ENCODE measurements around the gene TP63.
"Not testable (repeated sequence)": the region's sequence is repeated elsewhere in the genome, so short reads cannot be mapped to it uniquely, and the experiment has no call there.

Gene TP63

DNA sequence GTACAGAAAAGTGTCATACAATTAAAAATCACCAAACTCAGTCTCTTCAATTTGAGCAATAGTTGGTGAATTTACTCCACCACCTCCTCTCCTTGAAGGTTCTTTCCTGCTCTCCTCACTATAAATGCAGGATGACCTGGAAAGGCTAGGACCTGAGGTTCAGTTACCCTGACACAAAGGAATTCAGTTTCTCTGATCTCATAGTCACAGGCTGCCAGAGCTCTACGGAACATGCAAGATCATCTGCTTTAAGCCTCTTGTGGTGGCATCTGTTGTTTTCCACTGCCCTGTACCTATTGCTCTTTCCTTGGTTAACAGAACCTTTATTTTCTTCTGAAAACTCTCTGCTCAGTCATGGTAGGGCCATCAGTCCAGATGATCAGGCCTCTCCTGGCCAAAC lies 4.9 kb upstream of the TP63 start:
- DNase-seq: no peak

DNA sequence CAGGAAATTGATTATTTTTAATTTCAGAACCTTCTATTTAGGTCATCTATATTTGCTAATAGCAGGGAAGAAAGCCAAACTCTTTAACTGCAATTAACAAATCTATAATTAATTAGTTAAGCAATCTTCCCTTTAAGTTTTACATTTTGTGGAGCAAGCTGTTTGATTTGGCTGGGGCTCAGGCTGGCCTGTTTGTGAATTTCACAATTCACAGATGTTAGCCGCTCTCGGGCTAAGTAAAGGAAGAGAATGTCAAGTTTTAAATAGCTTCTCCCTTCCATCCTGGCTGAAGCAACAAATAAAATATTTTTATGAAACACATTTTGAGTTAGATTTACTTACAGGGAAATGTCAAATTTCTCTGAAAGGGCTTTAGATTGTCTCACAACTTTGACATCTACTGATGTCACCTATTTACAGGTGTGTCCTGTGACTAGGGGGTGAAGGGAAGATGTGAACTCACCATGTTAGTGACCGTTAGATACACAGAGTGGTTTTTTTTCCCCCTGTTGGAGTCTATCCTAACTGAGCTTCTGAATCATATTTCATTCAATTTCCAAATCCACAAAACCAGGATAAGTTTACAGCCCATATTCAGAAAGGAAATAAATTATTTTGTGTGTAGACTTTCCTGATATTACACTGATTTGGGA lies 1.3 kb upstream of the TP63 start:
- no peak for DNase-seq

DNA sequence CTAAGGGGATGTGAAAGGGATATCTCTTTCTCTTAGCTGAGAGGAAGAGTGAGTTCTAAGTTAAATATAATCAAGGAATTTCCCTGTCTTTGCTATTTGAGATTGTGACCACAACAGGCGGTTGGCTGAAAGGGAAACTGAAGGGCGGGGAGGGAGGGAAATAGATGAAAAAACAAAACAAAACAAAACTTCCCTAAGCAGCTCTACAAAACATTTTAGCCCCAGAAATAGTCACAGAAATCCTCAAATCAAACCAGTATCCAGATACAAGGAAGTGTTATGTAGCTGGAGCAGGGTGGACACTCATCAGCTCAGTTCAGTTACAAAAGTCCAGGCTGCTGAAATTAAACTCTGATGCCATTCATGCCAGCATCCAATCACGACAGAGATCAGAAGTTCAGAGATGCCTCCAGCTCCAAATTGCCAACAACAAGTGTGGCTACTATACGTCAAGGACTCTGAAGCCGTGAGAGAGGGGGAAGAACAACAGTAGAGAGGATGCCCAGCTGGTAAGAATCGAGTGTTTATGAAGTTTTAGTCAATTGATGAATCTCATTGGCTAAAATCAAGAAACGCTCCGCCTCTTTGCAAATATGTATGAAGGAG lies 319 bp upstream of the TP63 start:
- no peak for DNase-seq

DNA sequence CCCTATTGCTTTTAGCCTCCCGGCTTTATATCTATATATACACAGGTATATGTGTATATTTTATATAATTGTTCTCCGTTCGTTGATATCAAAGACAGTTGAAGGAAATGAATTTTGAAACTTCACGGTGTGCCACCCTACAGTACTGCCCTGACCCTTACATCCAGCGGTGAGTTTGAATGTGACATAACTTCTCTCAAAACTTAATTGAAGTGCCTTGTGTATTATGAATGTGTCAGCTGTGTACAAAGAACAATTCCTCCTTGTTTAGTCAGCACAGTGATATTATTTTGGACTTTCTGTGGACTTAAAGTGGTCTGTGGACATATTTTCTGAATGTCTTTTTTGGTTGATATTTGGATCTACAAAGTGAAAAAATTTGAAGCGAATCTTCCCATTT lies 220 bp downstream of the TP63 start:
- no peak for DNase-seq

DNA sequence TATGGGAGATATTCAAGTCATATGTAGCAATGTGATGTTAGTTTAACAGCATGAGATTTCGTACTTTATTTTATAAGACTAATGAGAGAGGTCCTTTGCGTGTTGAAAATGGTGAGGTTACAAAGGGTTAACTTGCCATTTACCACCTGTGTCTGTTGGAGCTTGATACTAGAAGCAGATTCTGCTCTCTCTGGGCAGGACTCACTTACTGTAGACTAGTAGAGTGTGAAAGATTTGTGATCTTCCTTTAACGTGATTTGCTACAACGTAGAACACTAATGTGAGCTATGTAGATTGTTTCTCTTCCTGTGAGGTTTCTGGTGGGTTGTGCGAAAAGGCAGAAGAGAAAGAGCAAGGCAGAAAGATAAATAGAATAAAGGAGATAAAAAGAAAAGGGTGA lies 1.1 kb downstream of the TP63 start:
- no peak for DNase-seq

DNA sequence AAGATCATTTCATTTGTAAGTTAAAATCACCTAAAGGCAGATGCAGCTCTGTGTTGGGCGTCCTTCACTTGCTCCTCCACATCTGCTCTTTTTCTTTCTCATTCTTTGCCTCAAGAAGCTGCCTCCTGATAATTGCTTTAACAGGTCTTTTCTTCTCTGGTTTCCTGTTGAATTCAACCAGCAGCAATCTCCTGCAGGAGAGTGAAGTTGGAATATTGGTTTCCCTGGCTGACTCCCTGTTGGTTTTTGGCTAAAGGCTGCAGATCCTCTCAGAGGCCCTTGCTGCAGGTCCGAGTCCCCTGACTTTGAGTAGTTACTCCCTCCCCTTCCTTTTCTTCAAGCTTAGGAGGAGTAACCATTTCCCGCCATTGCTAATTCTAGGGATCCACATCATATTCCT lies 4.2 kb downstream of the TP63 start:
- DNase-seq: no peak

DNA sequence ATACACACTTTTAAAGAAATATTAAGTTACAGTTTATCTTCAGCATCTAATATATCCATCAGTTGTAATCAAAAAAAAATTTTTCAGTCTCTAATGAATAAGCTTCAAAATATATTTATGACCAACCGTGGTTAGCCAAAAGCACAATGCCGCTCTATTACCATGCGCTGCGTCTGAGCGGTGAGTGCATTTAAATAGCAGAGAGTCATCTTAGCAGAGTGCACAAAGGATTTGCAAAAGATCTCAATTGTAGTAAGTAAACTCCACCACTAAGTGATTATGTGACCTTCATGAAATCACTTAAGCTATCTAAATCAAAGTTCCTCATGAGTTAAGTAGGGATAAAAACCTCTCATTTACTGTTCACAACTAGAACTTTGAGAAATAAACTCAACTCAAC lies 4.9 kb downstream of the TP63 start:
- no peak for DNase-seq

DNA sequence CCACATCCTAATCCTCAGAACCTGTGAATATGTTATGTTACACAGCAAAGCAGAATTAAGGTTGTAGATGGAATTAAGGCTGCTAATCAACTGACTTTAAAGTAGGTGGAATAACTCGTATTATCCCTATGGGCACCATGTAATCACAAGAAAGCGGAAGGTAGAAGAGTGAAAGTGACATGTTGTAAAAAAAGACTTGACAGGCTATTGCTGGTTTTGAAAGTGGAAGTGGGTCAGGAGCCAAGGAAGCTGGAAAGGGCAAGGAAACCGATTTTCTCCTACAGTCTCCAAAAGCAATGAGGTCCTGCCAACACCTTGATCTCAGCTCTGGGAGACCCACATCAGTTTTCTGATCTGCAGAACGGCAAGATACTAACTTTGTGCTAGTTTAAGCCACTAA lies 6.6 kb downstream of the TP63 start:
- no peak for DNase-seq

DNA sequence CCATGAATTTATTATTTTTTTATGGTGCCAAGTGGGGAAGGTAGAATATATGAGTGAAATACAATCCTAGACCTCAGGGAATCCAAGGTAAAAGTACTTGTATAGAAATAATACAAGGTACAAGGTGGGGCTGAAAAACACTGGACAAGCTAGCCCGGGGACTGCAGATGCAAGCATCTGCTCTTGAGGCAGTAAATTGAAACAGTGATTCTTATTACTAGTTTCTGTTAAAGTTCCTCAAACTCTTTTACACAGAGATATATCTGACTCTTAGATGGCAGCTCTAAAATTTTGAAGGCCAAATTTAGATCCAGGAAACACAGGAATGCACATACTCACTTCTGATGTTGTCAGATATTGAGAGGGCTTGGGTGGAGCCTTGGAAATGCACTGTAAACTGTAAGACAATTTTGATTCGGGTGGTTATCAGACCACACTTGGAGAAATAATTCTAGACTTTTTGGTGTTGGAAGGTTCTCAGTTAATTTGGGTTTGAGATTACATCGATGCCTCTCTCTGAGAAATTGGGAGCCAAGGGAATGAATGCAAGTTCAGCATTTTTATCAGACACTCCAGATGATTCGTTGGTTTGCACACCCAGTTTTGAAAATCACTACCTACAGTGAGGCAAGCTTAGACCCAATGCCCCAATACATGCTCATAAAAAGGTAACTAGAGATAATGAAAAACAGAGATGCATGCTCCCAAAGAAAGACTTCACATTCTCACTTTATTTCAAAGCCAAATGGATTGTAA lies 7.3 kb downstream of the TP63 start:
- DNase-seq: no peak

DNA sequence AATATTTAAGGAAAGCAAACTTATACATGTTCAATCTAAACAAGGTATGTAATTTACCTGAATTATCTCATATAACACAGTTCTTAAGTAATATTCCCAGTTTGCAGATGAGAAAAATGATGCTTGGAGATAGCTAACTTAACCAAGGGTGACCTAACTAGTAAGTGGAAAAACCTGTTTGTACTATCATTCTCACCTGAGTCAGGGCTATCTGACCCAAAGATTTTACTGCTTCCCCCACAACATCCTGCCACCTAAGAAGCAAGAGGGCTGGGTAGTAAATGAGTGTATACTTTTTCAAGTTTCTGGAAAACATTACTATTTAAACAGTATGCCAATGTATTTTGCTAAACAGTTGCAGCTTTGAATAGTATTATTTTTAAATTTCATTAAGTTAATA lies 10.6 kb downstream of the TP63 start:
- DNase-seq: no peak

DNA sequence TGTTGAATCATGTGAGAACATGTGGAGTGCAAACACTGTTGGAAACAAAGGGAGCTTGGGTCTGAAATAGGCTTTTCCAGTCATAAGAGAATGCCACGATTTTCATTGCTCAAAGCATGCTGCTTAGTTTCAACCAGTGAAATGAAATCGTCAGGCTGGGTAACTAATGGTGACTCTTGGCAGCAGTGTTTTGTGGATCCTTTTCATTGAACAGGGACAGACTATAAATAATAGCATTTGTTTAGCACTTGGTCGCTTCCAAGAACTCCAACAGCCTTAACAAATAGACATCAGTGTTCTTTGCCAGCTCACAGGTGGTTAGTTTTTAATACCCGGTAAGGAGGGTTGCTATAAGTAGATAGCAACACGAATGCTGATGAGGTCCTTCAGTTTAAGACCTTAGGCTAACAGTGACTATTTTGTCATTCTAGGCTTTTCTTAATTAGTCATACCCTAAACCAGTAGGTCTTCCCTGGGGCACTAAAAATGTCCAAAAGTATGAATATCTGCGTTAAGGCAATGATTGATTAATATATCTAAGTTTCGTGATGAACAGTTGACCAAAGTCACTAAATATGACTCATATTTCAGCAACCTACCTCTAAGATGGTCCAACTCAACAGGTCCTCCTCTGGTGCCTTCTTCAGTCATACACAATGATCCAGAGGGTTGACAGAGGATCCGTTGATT lies 15.8 kb downstream of the TP63 start:
- peak; percentile 3 for DNase-seq

DNA sequence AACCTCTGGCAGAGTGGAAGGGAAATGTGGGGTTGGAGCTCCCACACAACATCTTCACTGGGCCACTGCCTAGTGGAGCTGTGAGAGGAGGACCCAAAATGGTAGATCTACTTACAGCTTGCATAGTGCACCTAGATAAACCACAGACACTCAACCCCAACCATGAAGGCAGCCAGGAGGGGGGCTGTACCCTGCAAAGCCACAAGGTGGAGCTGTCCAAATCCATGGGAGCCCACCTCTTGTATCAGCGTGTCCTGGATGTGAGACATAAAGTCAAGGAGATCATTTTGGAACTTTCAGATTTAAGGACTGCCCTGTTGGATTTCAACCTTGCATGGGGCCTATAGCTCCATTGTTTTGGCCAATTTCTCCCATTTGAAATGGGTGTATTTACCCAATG lies 20.9 kb downstream of the TP63 start:
- DNase-seq: no peak

DNA sequence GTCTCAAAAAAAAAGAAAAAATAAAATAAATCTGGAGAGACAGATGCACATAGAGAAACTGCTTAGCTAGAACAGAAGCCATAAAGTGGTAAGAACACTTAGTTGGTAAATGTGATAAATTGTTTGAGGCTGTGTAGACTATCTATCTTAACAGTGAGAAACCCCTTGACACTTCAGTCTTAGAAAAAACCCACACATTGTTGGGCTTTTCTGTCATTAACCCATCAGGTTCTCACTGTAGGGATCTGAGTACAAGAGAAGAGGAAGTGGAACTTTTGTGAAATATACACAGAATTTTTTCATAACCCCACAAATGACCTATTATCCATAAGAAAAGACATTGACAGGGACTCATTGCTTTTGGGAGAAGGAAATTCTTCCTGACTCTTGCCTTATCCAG lies 24.4 kb downstream of the TP63 start:
- no peak for DNase-seq

DNA sequence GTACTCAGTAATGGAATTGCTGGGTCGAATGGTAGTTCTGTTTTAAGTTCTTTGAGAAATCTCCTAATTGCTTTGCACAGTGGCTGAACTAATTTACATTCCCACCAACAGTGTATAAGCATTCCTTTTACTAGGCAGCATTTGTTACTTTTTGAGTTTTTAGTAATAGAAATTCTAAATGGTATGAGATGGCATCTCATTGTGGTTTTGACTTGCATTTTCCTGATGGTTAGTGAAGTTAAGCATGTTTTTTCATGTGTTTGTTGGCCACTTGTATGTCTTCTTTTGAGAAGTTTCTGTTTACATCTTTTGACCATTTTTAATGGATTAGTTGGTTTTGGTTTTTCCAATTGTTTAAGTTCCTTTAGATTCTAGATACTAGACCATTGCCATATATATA lies 28.4 kb downstream of the TP63 start:
- no peak for DNase-seq

DNA sequence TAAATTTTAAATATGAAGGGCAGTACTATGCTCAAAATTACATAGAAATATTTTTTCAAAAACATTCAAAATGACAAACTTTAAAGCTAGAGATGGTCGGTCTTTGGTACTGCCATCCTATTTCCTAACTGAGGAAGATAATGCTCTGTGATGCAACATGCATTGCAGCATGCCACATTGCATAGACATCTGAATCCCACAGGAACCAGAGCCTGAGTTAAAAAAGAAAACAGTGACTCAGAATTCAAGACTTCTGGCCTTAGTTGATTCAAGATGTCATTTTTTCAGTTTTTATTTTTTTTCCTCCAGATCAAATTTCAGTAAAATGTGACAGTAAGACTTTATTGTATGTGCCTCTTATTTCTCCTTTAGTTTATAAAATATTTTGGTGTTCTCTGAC lies 33.1 kb downstream of the TP63 start:
- no peak for DNase-seq

DNA sequence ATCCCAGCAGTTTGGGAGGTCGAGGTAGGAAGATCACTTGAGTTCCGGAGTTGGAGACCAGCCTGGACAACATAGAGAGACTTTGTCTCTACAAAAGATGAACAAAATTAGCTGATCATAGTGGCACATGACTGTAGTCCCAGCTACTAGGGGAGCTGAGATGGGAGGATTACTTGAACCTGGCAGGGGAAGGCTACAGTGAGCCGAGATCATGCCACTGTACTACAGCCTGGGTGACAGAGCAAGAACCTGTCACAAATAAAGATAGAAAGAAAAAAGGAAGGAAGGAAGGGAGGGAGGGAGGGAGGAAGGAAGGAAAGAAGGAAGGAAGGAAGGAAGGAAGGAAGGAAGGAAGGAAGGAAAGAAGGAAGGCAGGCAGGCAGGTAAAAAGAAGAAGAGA lies 41.2 kb downstream of the TP63 start:
- not testable (repeated sequence) for DNase-seq

DNA sequence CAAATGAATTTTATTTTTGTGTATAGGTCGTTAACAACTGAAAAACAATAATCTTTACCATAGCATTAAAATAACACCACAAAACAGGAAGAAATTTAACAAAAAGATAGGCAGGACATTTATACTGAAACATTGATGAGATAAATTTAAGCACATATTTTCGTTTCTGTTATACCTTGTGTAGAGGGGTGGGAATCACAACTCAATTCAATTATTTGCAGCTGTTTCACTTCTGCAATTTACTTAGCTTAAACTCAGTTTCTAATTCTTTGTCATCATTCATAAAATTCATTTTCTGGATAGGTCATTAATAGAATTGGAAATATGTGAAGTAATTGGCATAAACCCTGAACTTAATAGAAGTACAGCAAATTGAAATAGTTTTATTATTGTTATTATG lies 42.3 kb downstream of the TP63 start:
- DNase-seq: no peak

DNA sequence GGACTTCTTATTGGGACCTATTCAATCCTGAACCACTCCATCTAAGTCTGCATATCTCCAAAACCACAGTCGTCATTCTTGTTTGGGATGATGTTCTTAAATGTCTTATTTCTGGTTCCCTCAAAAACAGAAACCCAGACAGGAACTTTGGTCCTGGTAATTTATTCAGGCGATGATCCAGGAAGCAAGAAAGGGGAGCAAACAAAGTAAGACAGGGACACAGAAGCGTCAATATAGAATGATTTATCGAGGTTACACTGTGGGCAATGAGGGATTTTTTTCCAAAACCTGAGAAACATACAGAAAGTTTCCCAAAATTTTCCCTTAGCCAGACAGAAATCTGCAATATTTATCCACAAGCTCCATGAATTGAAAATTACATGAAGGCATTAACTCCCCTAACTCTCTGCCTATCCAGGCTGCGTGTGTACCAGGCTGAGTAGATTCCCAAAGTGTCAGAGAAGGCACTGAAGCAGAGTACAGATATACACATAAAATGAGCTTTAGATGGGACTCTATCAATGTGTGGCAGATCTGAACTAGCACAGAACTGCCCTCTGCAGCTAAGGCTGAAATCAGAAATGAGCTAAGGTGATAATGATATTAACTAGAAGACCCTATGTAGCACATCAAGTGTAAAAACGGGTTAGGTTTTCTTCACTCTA lies 43.2 kb downstream of the TP63 start:
- no peak for DNase-seq

DNA sequence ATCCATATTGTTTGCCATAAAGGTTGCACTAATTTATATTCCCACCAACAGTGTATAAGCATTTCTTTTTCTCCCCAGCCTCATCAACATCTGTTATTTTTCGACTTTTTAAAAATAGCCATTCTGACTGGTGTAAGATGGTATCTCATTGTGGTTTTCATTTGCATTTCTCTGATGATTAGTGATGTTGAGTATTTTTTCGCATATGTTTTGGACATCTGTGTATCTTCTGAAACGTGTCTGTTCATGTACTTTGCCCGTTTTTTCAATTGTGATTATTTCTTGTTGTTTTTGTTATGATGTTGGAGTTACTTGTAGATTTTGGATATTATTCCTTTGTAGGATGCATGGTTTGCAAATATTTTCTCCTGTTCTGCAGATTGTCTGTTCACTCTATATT lies 46.5 kb downstream of the TP63 start:
- DNase-seq: no peak

DNA sequence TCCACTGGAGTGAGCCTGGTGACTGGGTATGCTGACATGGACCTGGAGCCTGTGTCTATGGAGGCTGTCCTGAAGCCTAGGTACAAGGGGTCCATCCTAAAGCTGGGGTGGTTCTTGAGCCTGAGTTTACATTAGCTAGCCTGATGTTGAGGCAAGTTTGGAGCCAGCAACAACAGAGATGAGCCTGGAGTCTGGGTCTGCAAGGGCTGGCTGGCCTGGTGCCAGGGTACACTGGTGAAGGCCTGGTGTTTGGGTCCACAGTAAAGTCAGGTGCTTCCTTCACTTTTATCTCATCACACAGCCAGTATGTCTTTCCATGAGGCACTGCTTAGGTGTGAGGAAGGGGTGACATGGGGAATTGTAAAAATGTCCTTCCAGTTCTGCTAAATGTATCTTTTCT lies 49.5 kb downstream of the TP63 start:
- DNase-seq: no peak

DNA sequence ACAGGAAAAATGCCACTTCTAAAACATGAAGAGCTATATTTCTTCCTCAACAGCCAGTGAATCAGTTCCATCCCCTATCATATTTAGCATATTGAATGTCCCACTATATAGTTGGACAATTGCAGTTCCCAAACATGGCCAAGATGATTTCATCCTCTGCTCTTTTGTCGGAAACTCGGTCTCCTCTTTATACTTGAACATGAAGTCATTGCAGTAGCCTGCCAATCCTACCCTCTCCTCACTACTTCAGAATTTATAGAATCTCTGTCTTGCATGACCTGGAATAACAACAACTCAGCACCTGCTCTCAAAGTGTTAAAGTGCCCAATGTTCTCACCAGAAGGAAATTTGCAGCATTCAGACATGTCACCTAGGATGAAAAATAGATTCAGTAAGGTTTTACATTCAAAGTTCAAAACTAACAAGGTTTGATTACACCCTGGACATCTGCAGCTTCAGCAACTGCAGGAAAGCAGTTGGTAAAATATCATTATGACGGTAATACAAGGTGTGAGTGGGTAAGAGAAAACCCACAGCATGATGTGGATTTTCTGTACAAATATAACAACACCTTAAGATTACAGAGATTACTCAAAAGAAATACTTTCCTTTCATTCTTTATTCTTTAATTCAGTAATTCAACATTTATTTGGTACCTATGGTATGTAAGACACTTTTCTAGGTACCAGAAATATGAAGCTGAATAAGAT lies 52.5 kb downstream of the TP63 start:
- DNase-seq: no peak

DNA sequence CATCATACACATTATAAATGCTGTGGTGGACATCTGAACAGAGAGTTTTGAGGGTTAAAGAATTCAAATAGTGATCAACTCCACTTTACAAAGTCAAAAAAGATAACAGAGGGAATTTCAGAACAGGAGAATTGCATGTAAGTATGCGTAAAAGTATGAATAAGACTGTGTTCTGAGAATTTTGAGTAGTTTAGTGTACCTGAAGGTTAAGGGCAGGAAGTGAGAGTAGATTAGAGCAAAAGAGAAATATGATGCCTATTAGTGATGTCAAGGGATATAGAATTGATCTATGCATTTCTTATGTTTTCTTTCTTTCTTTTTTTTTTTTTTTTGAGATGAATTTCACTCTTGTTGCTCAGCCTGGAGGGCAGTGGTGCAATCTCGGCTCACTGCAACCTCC lies 53.1 kb downstream of the TP63 start:
- DNase-seq: no peak

DNA sequence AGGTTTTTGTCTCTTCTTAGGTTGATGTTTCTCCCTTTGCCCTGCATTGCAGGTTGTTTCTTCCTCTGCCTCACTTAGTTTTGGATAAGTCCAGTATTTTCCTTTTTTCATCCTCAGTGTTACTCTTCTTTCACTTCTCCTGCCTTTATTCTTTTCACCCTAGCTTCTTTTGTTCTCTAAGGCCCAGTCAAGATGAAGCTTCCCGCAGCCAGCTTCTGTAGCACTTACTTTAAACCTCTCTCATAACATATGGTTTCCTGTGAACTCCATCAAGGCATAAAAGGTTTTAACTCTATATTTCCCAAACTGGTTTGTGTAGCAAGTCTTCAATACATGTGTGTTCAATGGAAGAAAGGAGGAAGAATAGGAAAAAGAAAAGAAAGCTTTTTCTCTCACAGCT lies 54.1 kb downstream of the TP63 start:
- DNase-seq: no peak

All from NCI-H1092 (cell line).